GM19328 (cell line): ENCODE measurements around the gene RBM45.

ENCODE experiments used
- ATAC-seq: cut with Tn5 transposase; IDR thresholded peaks from one replicate; pipeline ENCODE4 v1.9.1; 2021; ENCODE audit warnings: mild to moderate bottlenecking, moderate library complexity; ENCODE audit not compliant: unreplicated experiment

The RBM45 gene

GRCh38 chr2:178155524-178155923, 43.3 kb downstream of the RBM45 start:
- ATAC-seq = no peak

DNA sequence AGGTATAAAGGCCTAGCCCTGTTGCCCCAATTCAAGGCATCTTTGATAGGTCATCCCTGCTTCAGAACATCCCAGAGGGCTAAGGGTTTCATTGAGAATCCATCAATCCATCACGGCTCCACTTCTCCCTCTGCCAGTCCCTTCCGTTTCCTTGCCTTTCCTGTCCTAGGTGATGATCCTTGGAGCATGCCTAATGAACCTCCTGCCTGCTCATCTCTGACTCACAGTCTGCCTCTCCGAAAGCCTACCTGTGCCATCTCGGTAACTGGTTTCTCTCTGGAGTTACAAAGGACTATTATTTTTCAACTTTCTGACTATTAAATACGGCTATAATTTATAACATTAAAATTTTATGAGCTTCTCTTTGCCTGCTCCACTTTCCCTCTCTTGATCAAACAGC, 45.3 kb downstream of the RBM45 start:
- no peak for ATAC-seq

DNA sequence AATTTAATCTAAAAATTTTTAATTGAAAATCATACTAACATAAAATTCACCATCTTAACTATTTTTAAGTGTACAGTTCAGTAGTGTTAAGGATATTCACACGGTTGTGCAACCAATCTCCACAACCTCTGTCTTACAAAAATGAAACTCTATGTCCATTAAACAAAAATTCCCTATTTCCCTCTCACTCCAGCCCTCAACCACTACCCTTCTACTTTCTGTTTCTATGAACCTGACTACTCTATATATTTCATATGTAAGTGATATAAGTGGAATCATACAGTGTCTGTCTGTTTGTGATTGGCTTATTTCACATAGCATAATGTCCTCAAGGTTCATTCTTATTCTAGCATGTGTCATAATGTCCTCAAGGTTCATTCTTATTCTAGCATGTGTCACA, 47.7 kb downstream of the RBM45 start:
- ATAC-seq = no peak

DNA sequence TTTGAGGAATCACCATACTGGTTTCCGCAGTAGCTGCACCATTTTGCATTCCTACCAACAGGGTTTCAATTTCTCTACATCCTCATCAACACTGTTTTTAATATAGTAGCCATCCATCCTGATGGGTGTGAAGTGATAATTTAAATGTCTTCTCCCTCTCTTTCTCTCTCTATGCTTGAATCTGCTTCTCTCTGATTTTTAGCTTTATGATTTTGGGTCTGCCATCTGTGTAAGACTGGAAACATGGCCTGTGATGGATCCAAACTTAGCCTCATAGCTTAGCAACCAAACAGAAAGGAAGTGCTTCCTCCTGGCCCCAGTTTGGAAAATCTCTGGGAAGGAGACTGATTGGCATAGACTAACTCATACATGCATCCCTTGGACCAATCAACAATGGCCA, 48.4 kb downstream of the RBM45 start:
- no peak for ATAC-seq

GRCh38 chr2:178163395-178163794, 51.2 kb downstream of the RBM45 start:
- ATAC-seq = no peak

GRCh38 chr2:178163911-178164310, 51.7 kb downstream of the RBM45 start:
- ATAC-seq = no peak

DNA sequence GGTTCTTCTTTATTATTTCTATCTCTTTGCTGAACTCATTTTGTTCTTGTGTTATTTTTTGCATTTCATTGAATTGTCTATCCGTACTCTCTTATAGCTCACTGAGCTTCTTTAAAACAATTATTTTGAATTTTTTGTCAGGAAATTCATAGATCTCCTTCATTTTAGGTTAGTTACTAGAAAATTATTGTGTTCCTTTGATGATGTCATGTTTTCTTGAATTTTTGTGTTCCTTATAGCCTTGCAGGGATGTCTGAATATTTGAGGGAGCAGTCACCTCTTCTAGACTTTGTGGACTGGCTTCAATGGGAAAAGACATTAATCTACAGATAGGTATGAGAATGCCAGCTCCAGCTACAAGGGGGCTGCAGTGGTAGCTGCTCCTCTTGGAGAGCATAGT, 61.4 kb downstream of the RBM45 start:
- ATAC-seq = no peak

DNA sequence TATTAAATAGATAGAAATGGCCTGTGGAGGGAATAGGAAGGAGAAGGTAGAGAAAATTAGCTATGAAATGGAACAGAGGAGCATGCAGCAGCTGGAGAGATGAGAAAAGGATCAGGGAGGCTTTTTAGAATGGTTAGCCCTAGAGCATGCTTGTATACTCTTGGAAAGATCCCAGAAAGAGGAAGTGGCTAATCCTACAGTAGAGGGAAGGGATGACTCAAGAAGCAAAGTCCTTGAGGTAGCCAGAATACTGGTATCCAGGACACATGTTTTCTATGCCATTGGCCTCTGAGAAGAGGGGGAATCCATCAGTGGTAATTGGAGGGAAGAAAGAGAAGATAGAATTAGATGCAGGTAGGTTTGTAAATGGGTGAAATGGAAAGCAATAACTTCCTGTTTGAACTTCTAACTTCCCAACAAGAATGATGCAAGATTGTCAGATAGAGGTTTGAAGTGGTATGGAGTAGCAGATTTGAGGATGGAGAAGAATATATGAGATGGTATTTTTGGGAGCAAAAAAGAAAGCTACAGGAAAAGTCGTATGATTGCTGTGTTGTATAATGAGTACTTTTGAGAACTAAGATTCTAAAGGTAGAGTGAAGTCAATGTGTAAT, 64.9 kb downstream of the RBM45 start:
- ATAC-seq = no peak
